ENCODE data around the gene USP43.
A peak's percentile ranks its signal among the peaks of the same experiment; 100 is the strongest.

Gene USP43

DNA sequence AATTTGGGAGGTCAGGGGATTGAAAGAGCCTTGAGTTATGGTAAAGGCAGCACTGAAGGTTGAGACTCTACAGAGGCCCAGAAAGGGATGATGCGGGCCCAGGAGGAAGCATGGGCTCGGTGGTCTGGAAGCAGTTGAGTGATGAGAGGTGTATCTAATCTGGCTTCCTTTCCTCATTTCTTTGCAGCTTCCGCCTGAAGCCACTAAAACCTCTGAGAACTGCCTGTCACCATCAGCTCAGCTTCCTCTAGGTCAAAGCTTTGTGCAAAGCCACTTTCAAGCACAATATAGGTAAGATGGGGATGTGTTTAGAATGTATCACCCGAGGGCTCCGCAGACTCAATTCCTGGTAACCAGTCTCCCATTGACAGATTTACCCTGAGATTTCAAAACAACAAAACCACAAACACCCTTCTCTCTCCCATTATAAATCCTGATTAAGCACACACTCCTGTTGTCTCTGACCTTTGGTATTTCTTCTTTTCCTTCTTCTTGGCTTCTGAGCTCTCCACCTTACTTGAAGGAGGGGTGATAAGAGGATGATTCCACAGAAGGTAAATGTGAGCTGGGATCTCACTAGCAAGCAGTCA, 21.2 kb downstream of the USP43 start:
- no peak for DNase-seq (ENCODE audit: low spot score)

DNA sequence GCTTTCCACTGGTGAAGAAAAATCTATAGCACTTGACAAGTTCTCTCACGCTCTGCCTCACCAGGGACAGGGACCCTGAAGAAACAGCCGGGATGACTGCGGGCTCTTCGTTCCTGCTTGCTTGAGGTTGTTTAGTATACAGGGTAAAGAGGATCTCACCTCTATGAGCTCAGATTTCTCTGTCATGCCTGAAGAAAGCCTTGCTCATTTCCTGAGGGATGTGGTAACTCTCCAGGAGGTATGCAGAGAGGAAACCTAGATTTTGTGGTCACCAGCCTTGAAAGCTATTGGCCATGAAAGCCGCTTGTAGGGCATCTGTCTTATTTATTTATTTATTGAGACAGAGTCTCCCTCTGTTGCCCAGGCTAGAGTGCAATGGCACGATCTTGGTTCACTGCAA, 23.2 kb downstream of the USP43 start:
- DNase-seq (ENCODE audit: low spot score) = no peak

DNA sequence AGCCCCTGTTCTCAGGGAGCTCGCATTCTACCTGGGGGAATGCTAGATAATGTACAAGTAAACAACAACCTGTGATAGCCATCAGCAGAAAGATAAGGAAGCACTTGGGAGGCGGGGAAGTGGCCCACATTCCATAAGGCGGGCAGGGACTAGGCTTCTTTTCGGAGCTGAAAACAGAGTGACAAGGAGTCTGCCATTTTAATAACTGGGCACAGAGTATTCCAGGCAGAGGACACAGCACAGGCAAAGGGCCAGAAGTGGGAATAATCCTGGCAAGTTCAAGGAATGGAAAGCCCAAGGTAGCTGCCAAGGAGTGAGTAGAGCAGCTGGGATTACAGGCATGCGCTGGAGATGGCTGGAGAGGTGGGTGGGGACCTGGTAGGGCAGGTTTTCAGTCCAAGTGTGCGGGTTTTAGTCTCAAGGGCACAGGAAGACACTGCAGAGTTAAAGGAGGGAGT, 24.3 kb downstream of the USP43 start:
- no peak for DNase-seq (ENCODE audit: low spot score)

- DNase-seq (ENCODE audit: low spot score) = no peak
These were observed 25.3 kb downstream of the USP43 start for GRCh38 chr17:9670596-9670995.

- DNase-seq (ENCODE audit: low spot score) = no peak
These were observed 26.2 kb downstream of the USP43 start for GRCh38 chr17:9671559-9671958.

GRCh38 chr17:9672266-9672665, 26.9 kb downstream of the USP43 start:
- no peak for DNase-seq (ENCODE audit: low spot score)

- no peak for DNase-seq (ENCODE audit: low spot score)
These were observed 27.4 kb downstream of the USP43 start for GRCh38 chr17:9672691-9673090.

- no peak for DNase-seq (ENCODE audit: low spot score)
These were observed 30.8 kb downstream of the USP43 start for GRCh38 chr17:9676084-9676483.

DNA sequence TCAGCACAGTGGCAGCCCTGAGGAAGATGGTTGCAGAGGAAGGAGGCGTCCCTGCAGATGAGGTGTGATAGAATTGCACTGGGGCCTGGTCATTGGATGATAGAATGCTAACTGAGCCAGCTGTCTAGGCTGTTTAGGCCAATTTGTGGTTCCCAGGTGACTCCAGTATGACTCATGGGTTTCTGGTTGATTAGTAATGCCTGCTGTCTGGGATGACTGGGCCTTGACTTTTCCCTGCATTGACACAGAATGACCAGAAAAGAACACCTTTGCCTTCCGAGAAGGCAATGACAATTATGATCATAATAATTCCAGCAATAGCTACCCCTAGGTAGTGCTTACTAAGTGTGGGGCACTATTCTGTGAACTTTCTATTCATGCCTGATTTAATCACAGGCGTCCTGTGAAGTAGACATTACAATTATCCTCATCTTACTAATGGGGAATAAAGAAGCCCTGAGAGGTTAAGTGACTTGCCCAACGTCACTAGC, 31.5 kb downstream of the USP43 start:
- peak; percentile 98 for DNase-seq (ENCODE audit: low spot score)

GRCh38 chr17:9677411-9677810, 32.1 kb downstream of the USP43 start:
- no peak for DNase-seq (ENCODE audit: low spot score)

GRCh38 chr17:9677896-9678295, 32.6 kb downstream of the USP43 start:
- no peak for DNase-seq (ENCODE audit: low spot score)

- peak; percentile 62 for DNase-seq (ENCODE audit: low spot score)
These were observed 39.8 kb downstream of the USP43 start for GRCh38 chr17:9684955-9685621.

GRCh38 chr17:9693755-9694154, 48.4 kb downstream of the USP43 start:
- DNase-seq (ENCODE audit: low spot score) = no peak

DNA sequence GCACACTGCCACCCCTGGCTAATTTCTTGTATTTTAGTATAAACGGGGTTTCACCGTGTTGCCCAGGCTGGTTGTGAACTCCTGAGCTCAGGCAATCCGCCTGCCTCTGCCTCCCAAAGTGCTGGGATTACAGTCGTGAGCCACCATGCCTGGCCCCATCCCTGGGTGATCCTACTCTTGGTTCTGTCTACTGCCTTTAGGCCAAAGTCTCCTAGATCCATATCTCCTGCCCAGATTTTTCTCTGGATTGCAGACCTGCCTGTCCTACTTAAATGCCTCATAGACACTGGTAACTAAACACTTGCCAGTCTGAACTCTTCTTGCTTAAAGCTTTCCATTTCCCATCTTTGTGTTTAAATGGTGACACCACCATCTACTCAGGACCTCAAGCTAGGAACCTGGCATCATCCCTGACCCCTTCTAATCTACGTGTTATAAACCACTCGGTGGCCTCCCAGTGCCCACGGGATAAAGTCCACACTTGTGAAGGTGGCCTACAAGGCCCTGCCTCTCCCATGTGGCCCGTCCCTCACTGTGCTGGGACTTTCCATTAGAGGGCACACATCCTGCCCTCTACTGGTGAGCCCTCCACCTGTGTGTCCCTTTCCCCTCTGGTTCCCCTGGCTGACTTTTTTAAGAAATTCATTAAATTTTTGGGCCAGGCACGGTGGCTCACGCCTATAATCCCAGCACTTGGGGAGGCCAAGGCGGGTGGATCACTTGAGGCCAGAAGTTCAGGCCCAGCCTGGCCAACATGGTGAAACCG, 51.1 kb downstream of the USP43 start:
- no peak for DNase-seq (ENCODE audit: low spot score)

GRCh38 chr17:9700136-9700535, 54.8 kb downstream of the USP43 start:
- no peak for DNase-seq (ENCODE audit: low spot score)

GRCh38 chr17:9700754-9701476, 55.6 kb downstream of the USP43 start:
- no peak for DNase-seq (ENCODE audit: low spot score)

GRCh38 chr17:9702482-9702881, 57.2 kb downstream of the USP43 start:
- DNase-seq (ENCODE audit: low spot score) = no peak

DNA sequence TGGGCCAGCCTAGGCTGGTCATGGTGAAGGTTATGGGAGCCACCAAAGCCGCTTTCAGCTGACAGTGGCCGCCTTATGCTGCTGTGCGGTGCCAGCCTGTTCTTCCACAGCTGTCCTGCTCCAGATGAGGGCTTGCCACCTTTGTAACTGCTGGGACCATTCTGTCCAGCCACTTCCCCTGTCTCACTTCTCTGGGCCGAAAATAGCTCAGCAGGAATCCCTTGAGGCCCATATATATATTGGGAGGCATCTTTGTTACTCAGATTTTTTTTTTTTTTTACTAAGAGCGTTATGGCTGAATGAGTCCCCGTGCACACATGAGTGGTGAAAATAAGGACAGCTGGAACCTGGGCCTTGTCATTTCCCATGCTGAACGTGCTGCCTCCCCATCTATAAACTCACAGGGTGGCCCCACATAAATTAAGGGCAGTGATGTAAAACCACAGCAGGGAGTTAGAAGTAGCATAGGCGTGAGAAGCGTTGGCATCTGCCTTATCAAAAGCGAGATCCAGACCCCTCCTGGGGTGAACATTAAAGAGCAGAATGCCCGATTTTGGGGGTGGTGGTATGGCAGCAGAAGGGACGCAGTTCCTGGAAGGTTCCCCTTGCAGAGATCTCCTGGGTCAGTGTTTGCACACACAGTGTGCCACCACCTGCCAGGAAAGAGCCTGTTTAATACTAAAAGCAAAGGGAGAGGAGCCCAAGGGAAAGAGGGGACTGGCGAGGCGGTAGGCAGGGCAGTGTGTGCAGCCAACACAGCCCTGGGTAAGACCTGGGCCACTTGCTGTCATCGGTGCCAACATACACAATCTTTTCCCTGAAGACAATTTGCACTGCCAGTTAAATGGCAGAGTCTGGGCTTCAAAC, 57.8 kb downstream of the USP43 start:
- no peak for DNase-seq (ENCODE audit: low spot score)

GRCh38 chr17:9703781-9704082, 58.4 kb downstream of the USP43 start:
- DNase-seq (ENCODE audit: low spot score) = no peak

GRCh38 chr17:9705745-9706144, 60.4 kb downstream of the USP43 start:
- DNase-seq (ENCODE audit: low spot score) = no peak

- DNase-seq (ENCODE audit: low spot score) = no peak
These were observed 62.6 kb downstream of the USP43 start for GRCh38 chr17:9707948-9708347.

DNA sequence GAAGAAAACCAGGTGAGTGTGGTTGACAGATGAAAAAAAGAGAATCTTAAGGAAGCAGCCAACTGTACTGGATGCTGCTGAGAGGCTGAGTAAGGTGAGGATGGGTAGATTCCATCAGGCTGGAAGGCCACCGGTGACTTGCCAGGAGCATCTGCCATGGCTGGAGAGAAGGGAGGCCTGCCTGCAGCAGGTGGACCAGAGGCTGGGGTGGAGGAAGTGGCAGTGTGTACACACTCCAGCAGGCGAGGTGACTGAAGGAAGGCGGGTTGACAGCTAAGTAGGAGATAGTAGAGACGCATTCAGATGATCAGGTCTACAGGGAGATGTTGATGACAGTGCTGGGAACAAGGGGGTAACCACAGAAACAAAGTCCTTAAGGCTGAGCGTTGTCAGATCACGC, 69.5 kb downstream of the USP43 start:
- DNase-seq (ENCODE audit: low spot score) = no peak

Measured in RKO (cell line).